GM12878 (cell line): ENCODE results near the gene ST8SIA1. TPM values are rescaled to one million over a fixed set of nuclear protein-coding genes. Genes with fewer than 3 reads are reported as not detected.

Experiments
- ATAC-seq: fragments of 200-7000 bp; cut with Tn5 transposase; 3 replicates; pipeline ENCODE4 v1.9.1; 2020; ENCODE audit warnings: mild to moderate bottlenecking, moderate library complexity
- BruUV-seq: library from RNA; stranded (reverse); fragments of 400-500 nt; replicated peaks from 2 replicates; lab custom pipeline; 2021; lab: Mats Ljungman, UMichigan
- CTCF ChIA-PET: fragments of 300-600 bp; sonication (Branson Sonifier 250); formaldehyde crosslinking; extraction: SDS; loops from one replicate; lab custom pipeline; 2021; ENCODE audit warnings: inconsistent platforms; lab: Yijun Ruan, JAX
- POLR2A ChIA-PET: fragments of 350-600 bp; formaldehyde crosslinking; extraction: SDS; loops from one replicate; lab custom pipeline; 2021; ENCODE audit warnings: inconsistent platforms; lab: Charles Lee
- RAD21 ChIA-PET: fragments of 300-600 bp; sonication (Branson Sonifier 250); formaldehyde crosslinking; loops from one replicate; lab custom pipeline; 2023; ENCODE audit warnings: antibody characterized with exemption; ENCODE audit not compliant: unreplicated experiment; lab: Charles Lee
- SMC1A ChIA-PET: fragments of 300-600 bp; sonication (Branson Sonifier 250); formaldehyde crosslinking; loops from one replicate; lab custom pipeline; 2023; ENCODE audit not compliant: unreplicated experiment, uncharacterized antibody; lab: Charles Lee
- DNase-seq: peaks from one replicate; pipeline ENCODE4 v3.0.0-alpha.2; 2011; ENCODE audit warnings: low read depth, low spot score
- FAIRE-seq: peaks from 3 replicates; lab custom pipeline; 2011; peaks lifted over from hg19 to GRCh38; lab: Jason Lieb, UNC
- H2AFZ ChIP-seq: 2 replicates; pipeline ENCODE4 v1.6.0; 2011; ENCODE audit warnings: low read depth, low read length, control low read depth; ENCODE audit not compliant: control insufficient read depth
- H3K27ac ChIP-seq: 2 replicates; pipeline ENCODE4 v1.5.1; 2011; ENCODE audit warnings: control low read depth; ENCODE audit not compliant: control insufficient read depth, insufficient read depth
- H3K27me3 ChIP-seq, 2 experiments: replicated peaks in 1 of 2; 2 replicates each; pipeline versions ENCODE4 v1.6.0 to v1.6.1; 2011; ENCODE audit warnings: low read length in 1 of 2; ENCODE audit not compliant: control insufficient read depth in 2 of 2, insufficient read depth in 2 of 2
- H3K36me3 ChIP-seq, 2 experiments: 2 replicates each; pipeline ENCODE4 v1.5.1; 2011; ENCODE audit warnings: low read length in 1 of 2; ENCODE audit not compliant: control insufficient read depth in 2 of 2, insufficient read depth in 2 of 2
- H3K4me1 ChIP-seq: 2 replicates; pipeline ENCODE4 v1.6.1; 2011; ENCODE audit warnings: mild to moderate bottlenecking, low read length, moderate library complexity, mixed read lengths; ENCODE audit not compliant: control insufficient read depth, insufficient read depth
- H3K4me2 ChIP-seq: 2 replicates; pipeline ENCODE4 v1.6.0; 2011; ENCODE audit warnings: control low read depth; ENCODE audit not compliant: control insufficient read depth, insufficient read depth
- H3K4me3 ChIP-seq: fragments of 200-600 bp; sonication (generic); 2 replicates; pipeline ENCODE4 v1.5.1; 2016
- H3K79me2 ChIP-seq: 2 replicates; pipeline ENCODE4 v1.6.0; 2011; ENCODE audit warnings: low read length; ENCODE audit not compliant: control insufficient read depth, insufficient read depth
- H3K9ac ChIP-seq: 2 replicates; pipeline ENCODE4 v1.8.0; 2011; ENCODE audit warnings: low read length, control low read depth, mixed read lengths; ENCODE audit not compliant: control insufficient read depth, insufficient read depth
- H3K9me3 ChIP-seq: replicated peaks from 3 replicates; pipeline ENCODE4 v1.5.1; 2011; ENCODE audit warnings: mild to moderate bottlenecking, low read length; ENCODE audit not compliant: control insufficient read depth, insufficient read depth
- H4K20me1 ChIP-seq: 2 replicates; pipeline ENCODE4 v1.6.0; 2011; ENCODE audit not compliant: control insufficient read depth, insufficient read depth
- FOS ChIP-seq: IDR thresholded peaks from 3 replicates; pipeline ENCODE4 v1.6.1; 2011; ENCODE audit warnings: borderline replicate concordance; ENCODE audit not compliant: insufficient read length; ENCODE audit errors: extremely low read depth
- KDM1A ChIP-seq: fragments of 200-600 bp; sonication (generic); IDR thresholded peaks from 2 replicates; pipeline ENCODE4 v1.6.1; 2016; ENCODE audit warnings: borderline replicate concordance
- MEF2B ChIP-seq: fragments of 450-650 bp; IDR thresholded peaks from 2 replicates; pipeline ENCODE4 v1.6.1; 2018; ENCODE audit warnings: mild to moderate bottlenecking, moderate library complexity; ENCODE audit not compliant: partially characterized antibody, poor library complexity, severe bottlenecking
- NFYA ChIP-seq: IDR thresholded peaks from 2 replicates; pipeline ENCODE4 v1.6.1; 2011; ENCODE audit warnings: low read depth, mild to moderate bottlenecking, low read length, improper control_type of control experiment, borderline replicate concordance
- PAX5 ChIP-seq: IDR thresholded peaks from 2 replicates; pipeline ENCODE4 v1.6.1; 2011; ENCODE audit warnings: low read depth, low read length, borderline replicate concordance
- SREBF2 ChIP-seq: IDR thresholded peaks from 2 replicates; pipeline ENCODE4 v1.6.1; 2012; ENCODE audit warnings: mild to moderate bottlenecking, low read length
- TAF1 ChIP-seq: IDR thresholded peaks from 2 replicates; pipeline ENCODE4 v1.6.1; 2011; ENCODE audit warnings: mild to moderate bottlenecking, low read depth, low read length, borderline replicate concordance
- TBL1XR1 ChIP-seq: IDR thresholded peaks from 2 replicates; pipeline ENCODE4 v1.6.1; 2012; ENCODE audit warnings: low read depth, low read length, improper control_type of control experiment
- TCF12 ChIP-seq: IDR thresholded peaks from 2 replicates; pipeline ENCODE4 v1.6.1; 2011; ENCODE audit warnings: low read depth, mild to moderate bottlenecking, low read length
- ZNF217 ChIP-seq: fragments of 450-650 bp; IDR thresholded peaks from 2 replicates; pipeline ENCODE4 v1.6.1; 2017; ENCODE audit warnings: antibody characterized with exemption, mild to moderate bottlenecking
- ZSCAN29 ChIP-seq: fragments of 450-650 bp; IDR thresholded peaks from 2 replicates; pipeline ENCODE4 v1.6.1; 2017; ENCODE audit warnings: mild to moderate bottlenecking, moderate library complexity
- WGBS: methylation state at CpG from one replicate; pipeline ENCODE4 v1.1.6; 2016; ENCODE audit warnings: low lambda C conversion rate; ENCODE audit not compliant: insufficient replicate concordance, insufficient coverage; ENCODE audit errors: missing lambda C conversion rate; 5-methylcytosine and 5-hydroxymethylcytosine counted together
- in situ Hi-C: fragments of 300-500 bp; cut with MboI; formaldehyde crosslinking; loops from 9 replicates; pipeline ENCODE4 v1.14.3; 2018; ENCODE audit warnings: mixed read lengths
- intact Hi-C: fragments of 100-400 bp; cut with micrococcal nuclease; formaldehyde crosslinking; loops from one replicate; pipeline ENCODE4 v1.14.2; 2022; ENCODE audit not compliant: unreplicated experiment
- polyA plus RNA-seq, 11 experiments: library from polyadenylated mRNA; depleted of rRNA in 4 of 11; unstranded in 6 of 11; stranded (reverse) in 5 of 11; fragments of >200 nt; fragmentation: Nextera tagmentation in 4 of 11; fragmentation: Illumina TruSeq in 1 of 11; extraction: Ambion mirVana in 4 of 11; extraction: Trizol in 1 of 11; gene quantifications; 1 replicate in 1 of 11; 2 replicates in 10 of 11; pipeline versions ENCODE4 v1.2.1 to v1.2.3, GENCODE V29; 2011 to 2016; ENCODE audit warnings: inconsistent platforms in 2 of 11, missing spikeins in 2 of 11, low read depth in 1 of 11
- total RNA-seq, 4 experiments: library from RNA; depleted of rRNA in 3 of 4; stranded (reverse); fragments of >200 nt in 3 of 4; fragmentation: Illumina TruSeq in 1 of 4; extraction: Trizol in 1 of 4; gene quantifications; 2 replicates each; pipeline versions ENCODE4 v1.2.1 to v1.2.3, GENCODE V29; 2013 to 2021

ST8SIA1 gene
- total and polyA plus RNA-seq, 10 of the 15 experiments (the other 5 are each of a cell fraction or from before 2014, with no cell fraction given): 0.23 to 0.35 (median 0.23) TPM; not detected in 7

DNA sequence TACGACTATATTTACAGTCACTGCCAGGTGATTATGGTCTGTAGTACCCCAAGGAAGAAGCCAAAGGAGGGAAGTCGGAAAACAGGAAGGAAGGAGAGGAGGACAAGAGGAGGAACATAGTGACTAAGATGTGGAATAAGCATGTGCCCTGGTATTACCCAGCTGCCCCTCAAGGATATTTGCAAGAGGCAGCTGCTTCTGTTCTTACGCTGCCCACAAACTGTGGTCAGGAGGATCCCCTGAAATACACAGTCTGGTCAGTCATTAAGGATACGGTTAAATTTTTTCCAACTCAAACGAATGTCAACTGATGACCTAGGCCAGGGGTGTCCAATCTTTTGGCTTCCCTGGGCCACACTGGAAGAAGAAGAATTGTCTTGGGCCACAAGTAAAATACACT, 162.0 kb downstream of the ST8SIA1 start:
- DNase-seq (no peak), FAIRE-seq (no peak)
- Histone ChIP-seq H2AFZ (no peak overlapping the region), H3K4me3 (no peak overlapping the region), H3K36me3 (no peaks in the 10 kb centered on the region), H3K27me3 (no peaks in the 10 kb centered on the region), H3K9ac (no peak overlapping the region), H3K9me3 (no peaks in the 10 kb centered on the region), H3K4me1 (no peaks in the 10 kb centered on the region), H4K20me1 (no peaks in the 10 kb centered on the region), H3K4me2 (no peak overlapping the region), H3K27ac (no peak overlapping the region)
- ChIA-PET SMC1A (interaction anchor here (0.6 kb wide), 1 partner anchor 70 kb away, joined by 3 read pairs; no protein-coding TSS in a partner anchor), CTCF (interaction anchor here (0.6 to 1.4 kb wide), 3 partner anchors 50 to 475 kb away, joined by 3 to 4 read pairs (median 3); no protein-coding TSS in a partner anchor), RAD21 (interaction anchor here (1.2 kb wide), 1 partner anchor 475 kb away, joined by 5 read pairs; no protein-coding TSS in a partner anchor)
- intact Hi-C loops (no loop called here), in situ Hi-C loops (no loop called here)
- TF ChIP-seq SREBF2 (no peak), KDM1A (no peak), ZSCAN29 (no peak), MEF2B (no peak), TBL1XR1 (no peak), ZNF217 (no peak), FOS (no peak), NFYA (no peak), TAF1 (no peak)
- TF ChIP-seq, all 136 proteins: peak for 0
- POLR2A ChIA-PET: no interaction called here
- no peaks in the 10 kb centered on the region for H3K79me2 ChIP-seq
- 19% methylated on average over 5 of the region's 5 CpGs for WGBS
- no TSS peak for BruUV-seq
- no peak for ATAC-seq

GRCh38 chr12:22169376-22169775, 165.1 kb downstream of the ST8SIA1 start:
- Histone ChIP-seq H2AFZ (no peak overlapping the region), H3K79me2 (no peaks in the 10 kb centered on the region), H3K9ac (no peak overlapping the region), H3K36me3 (no peaks in the 10 kb centered on the region), H4K20me1 (no peaks in the 10 kb centered on the region), H3K4me1 (no peaks in the 10 kb centered on the region), H3K27me3 (no peaks in the 10 kb centered on the region), H3K27ac (no peak overlapping the region)
- intact Hi-C loops: no loop called here
- in situ Hi-C loops: no loop called here
- ChIA-PET POLR2A (no interaction called here), SMC1A (interaction anchor here (0.8 kb wide), 1 partner anchor 26 kb away, joined by 3 read pairs; no protein-coding TSS in a partner anchor)
- TF ChIP-seq TCF12 (no peak), PAX5 (no peak)
- TF ChIP-seq, all 136 proteins: peak for 0
- H3K4me3 ChIP-seq: no peak overlapping the region
- no peak overlapping the region for H3K4me2 ChIP-seq
- no peak for ATAC-seq
- FAIRE-seq: no peak
- CTCF ChIA-PET: no interaction called here
- no peaks in the 10 kb centered on the region for H3K9me3 ChIP-seq
- RAD21 ChIA-PET: no interaction called here
- BruUV-seq: no TSS peak
- DNase-seq: no peak
